ENCODE measurements around the gene GALR2.

Gene GALR2

GRCh38 chr17:76074390-76075363 lies at the start of gene GALR2:
Gene GALR2, plus strand, starts transcription at chr17:76074781. Its CDS starts 103 bp downstream, at chr17:76074884.
- no peak for TF ChIP-seq CTCF (IDR thresholded peaks at IDR 0.05; ENCODE audit: extremely low read depth, missing control alignments)
- DNase-seq (ENCODE audit: low spot score): no peak

- no peak for TF ChIP-seq CTCF (IDR thresholded peaks at IDR 0.05; ENCODE audit: extremely low read depth, missing control alignments)
- no peak for DNase-seq (ENCODE audit: low spot score)
These were observed 49.3 kb upstream of the GALR2 start for GRCh38 chr17:76025294-76025693.

GRCh38 chr17:76026714-76027158 lies 47.8 kb upstream of the GALR2 start:
- no peak for TF ChIP-seq CTCF (IDR thresholded peaks at IDR 0.05; ENCODE audit: extremely low read depth, missing control alignments)
- DNase-seq (ENCODE audit: low spot score): no peak

GRCh38 chr17:76027159-76027839 lies 47.3 kb upstream of the GALR2 start, which contains the start of gene EVPL:
Gene EVPL, minus strand, starts transcription at chr17:76027306. Its CDS starts 108 bp downstream, at chr17:76027198.
- TF ChIP-seq CTCF (IDR thresholded peaks at IDR 0.05; ENCODE audit: extremely low read depth, missing control alignments): no peak
- DNase-seq (ENCODE audit: low spot score): no peak

- no peak for DNase-seq (ENCODE audit: low spot score)
- TF ChIP-seq CTCF (IDR thresholded peaks at IDR 0.05; ENCODE audit: extremely low read depth, missing control alignments): no peak
These were observed 42.4 kb upstream of the GALR2 start for GRCh38 chr17:76032073-76032779.

- TF ChIP-seq CTCF (IDR thresholded peaks at IDR 0.05; ENCODE audit: extremely low read depth, missing control alignments): no peak
- no peak for DNase-seq (ENCODE audit: low spot score)
These were observed 41.8 kb upstream of the GALR2 start for GRCh38 chr17:76032780-76033108.
